DOHH2 (cell line): ENCODE results near the gene GABRR2.

Experiments used
- CTCF ChIP-seq: fragments of 200-600 bp; sonication (generic); IDR thresholded peaks from one replicate; pipeline ENCODE4 v1.5.1; 2014; ENCODE audit warnings: antibody characterized with exemption, mild to moderate bottlenecking, low read depth, low read length; ENCODE audit not compliant: poor library complexity, severe bottlenecking
- EZH2phosphoT487 ChIP-seq: fragments of 200-600 bp; sonication (generic); IDR thresholded peaks from 2 replicates; pipeline ENCODE4 v1.6.1; 2017; ENCODE audit warnings: borderline replicate concordance, mild to moderate bottlenecking, antibody characterized with exemption, low read length, moderate library complexity, mixed read lengths

- no peak for TF ChIP-seq CTCF
- TF ChIP-seq EZH2phosphoT487 = no peak
Observed at GRCh38 chr6:89215391-89215790, 99.7 kb downstream of the GABRR2 start.
